GM19395 (cell line): ENCODE results near the gene VEZT.
"Not testable (repeated sequence)": the region's sequence is repeated elsewhere in the genome, so short reads cannot be mapped to it uniquely, and the experiment has no call there.

Source experiments
- ATAC-seq: cut with Tn5 transposase; IDR thresholded peaks from one replicate; pipeline ENCODE4 v1.9.1; 2021; ENCODE audit warnings: mild to moderate bottlenecking, moderate library complexity; ENCODE audit not compliant: unreplicated experiment

Gene VEZT

DNA sequence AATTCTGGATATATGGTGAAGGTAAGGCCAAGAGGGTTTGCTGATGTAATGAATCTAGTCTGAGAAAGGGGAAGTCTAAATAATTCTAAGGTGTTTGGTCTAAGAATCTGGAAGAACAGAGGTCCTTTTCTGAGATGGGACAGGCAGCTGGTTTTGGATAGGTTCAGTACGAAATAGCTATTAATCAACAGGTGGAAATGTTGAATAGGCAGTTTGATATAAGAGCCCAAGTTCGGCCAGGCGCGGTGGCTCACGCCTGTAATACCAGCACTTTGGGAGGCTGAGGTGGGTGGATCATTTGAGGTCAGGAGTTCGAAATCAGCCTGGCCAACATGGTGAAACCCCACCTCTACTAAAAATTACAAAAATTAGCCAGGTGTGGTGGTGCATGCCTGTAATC lies 97.1 kb downstream of the VEZT start:
- ATAC-seq = not testable (repeated sequence)

GRCh38 chr12:95316798-95317197 lies 99.2 kb downstream of the VEZT start:
- no peak for ATAC-seq

DNA sequence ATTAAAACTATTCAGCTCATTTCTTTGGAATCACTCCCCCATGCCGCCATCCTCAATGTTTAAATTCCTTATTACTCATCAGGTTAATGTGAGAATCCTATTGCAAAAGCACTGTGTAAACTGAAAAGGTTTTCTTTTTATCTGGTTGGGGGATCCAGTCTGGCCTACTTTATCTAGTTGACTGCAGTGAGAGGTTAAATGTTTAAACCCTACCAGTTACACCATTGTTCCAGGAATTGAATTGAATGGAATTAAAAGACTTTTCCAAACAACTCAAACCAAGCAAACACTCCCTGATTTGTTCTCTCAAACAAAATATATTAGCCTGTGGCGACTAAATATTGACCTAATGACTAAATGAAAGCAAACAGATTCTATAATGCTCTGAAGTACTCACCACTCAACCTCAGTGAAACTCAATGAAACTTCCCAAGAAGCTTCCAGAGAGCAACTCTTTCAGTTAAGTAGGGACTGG lies 100.5 kb downstream of the VEZT start:
- no peak for ATAC-seq

DNA sequence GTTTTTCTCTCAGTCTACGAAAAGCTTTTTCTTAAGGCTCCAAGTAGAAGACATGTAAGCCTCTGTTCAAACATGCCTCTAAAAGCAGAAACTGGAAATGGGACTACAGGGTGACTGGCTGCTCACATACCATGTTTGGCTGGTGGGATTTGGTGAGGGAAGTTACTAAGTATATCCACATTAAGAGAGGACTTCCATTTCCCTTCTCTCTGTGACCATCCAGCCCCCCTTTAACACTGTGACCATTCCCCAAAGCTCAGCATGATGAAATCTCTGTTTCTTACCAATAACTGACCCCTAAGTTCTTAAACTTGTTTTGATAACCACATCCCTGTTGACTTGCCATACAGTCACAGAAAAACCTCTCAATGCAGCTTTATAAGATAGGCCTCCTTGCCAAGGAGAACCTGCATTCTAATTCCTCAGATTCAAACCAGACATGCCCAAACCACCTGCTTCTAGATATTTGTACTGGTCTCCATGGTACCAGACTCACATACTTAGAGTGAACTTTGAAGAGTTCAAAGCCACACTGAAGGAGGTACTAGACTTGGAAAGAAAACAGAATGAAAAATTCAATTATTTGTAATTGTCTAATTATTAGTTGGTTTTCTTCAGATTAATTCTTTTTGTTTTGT lies 102.2 kb downstream of the VEZT start:
- ATAC-seq = no peak

GRCh38 chr12:95321516-95322246 lies 104.1 kb downstream of the VEZT start:
- no peak for ATAC-seq

GRCh38 chr12:95322326-95322725 lies 104.7 kb downstream of the VEZT start:
- no peak for ATAC-seq

- ATAC-seq = no peak
Observed at GRCh38 chr12:95323212-95323611, 105.6 kb downstream of the VEZT start.

DNA sequence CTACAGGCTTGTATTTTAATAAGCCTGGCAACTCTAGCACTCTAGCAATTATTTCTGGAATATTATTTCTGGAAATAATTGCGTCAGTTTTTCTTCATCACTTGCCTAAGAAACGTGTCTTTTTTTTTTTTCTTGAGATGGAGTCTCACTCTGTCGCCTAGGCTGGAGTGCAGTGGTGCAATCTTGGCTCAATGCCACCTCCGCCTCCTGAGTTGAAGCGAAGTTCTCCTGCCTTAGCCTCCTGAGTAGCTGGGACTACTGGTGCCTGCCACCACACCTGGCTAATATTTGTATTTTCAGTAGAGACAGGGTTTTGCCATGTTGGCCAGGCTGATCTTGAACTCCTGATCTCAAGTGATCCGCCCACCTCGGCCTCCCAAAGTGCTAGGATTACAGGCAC lies 106.6 kb downstream of the VEZT start:
- not testable (repeated sequence) for ATAC-seq

DNA sequence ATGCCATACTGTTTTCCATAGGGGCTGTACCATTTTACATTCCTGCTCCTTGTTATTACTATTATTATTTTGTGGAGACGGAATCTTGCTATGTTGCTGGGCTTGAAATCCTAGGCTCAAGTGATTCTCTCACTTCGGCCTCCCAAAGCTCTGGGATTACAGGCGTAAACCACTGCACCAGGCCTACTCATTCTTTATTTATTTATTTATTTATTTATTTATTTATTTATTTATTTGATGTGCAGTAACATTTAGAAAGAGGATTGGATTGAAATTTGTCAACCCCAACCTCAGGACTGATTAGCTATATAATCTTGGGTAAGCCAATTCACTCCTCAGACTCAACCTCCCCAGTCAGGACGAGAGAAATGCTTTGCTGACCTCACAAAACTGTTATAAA lies 107.9 kb downstream of the VEZT start:
- ATAC-seq = no peak

GRCh38 chr12:95326445-95326844 lies 108.8 kb downstream of the VEZT start:
- ATAC-seq = no peak

GRCh38 chr12:95326855-95327254 lies 109.2 kb downstream of the VEZT start:
- ATAC-seq = no peak

- ATAC-seq = no peak
Observed at GRCh38 chr12:95328708-95329107, 111.1 kb downstream of the VEZT start.

DNA sequence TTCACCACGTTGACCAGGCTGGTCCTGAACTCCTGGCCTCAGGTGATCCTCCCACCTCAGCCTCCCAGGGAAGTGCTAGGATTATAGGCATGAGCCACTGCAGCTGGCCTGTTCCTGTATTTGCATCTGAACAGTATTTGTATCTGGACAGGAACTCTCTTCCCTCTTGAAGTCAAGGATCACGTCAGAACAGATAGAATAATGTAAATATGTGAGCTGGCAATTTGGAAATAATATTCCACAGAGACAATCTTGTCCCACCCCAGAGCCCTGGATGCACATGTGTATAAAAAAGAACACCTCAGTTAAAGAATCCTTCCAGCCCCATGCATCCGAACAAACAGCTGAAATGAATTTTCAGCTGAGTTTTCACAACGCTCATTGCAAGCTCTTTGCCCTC lies 118.3 kb downstream of the VEZT start:
- ATAC-seq = no peak

GRCh38 chr12:95336387-95337067 lies 118.9 kb downstream of the VEZT start:
- no peak for ATAC-seq

GRCh38 chr12:95337146-95337545 lies 119.5 kb downstream of the VEZT start:
- ATAC-seq = no peak

DNA sequence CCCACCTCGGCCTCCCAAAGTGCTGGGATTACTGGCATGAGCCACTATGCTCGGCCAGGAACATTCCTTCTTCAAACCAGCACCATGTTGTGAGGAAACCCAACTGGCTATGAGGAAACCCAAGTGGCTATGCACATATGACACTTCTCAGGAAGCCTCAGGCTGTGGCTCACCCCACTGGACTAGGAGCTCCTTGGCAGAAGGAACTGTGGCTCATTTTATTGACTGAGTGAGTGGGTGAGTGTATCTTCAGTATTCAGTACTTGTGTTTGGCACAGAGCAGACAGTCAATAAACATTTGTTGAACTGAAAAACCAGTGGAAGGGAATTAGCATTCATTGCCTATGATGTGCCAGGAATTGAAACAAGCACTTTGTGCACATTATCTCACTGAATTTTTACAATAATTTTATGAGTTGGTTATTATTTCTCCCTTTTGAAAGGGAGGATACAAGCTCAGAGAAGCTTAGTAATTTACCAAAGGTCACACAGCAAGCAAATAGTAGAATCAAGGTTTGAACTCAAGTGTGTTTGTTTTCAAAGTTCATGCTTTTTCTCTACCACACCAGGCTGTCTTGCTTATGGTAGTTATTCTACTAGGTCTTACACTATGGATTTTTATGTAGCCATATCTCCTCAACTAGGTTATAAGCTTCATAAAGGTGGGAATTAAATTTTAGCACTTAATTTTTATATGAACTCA lies 121.6 kb downstream of the VEZT start:
- no peak for ATAC-seq

GRCh38 chr12:95342008-95342407 lies 124.4 kb downstream of the VEZT start:
- no peak for ATAC-seq

DNA sequence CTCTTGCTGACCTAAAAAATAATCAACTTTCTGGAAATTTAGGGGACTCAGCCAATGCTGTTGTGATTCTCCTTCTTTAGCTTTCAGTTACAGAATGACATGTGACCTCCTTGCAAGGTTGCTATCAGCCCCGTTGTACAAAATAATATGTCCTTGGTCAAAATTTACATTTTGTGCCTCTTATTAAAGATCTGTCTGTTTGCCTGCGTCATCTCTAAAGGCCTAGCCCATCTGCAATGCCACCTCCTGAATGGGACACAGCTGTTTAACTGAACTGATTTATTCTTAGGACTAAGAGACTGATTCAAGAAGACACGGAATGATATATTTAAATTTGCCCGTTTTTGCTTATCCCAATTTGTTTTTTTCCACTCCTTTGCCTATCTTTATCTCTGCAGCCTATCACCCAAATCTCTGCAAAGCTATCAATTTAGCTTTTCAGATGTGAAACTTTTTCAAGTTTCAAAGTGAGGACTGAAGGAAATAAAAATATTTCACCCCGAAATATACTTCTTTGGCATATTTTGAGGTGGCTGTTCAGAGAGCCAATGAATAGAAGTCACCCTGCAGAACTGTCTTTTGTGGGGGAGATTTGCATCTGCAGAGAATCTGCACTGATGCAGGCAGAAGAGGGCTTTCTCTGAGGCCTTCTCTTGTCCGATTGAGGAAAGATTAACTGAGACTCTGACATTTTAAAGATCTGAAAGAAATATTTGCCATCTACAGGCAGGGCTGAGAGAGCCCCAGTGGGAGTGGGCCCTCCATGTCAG lies 126.0 kb downstream of the VEZT start:
- ATAC-seq = no peak

GRCh38 chr12:95349291-95349690 lies 131.7 kb downstream of the VEZT start:
- no peak for ATAC-seq

DNA sequence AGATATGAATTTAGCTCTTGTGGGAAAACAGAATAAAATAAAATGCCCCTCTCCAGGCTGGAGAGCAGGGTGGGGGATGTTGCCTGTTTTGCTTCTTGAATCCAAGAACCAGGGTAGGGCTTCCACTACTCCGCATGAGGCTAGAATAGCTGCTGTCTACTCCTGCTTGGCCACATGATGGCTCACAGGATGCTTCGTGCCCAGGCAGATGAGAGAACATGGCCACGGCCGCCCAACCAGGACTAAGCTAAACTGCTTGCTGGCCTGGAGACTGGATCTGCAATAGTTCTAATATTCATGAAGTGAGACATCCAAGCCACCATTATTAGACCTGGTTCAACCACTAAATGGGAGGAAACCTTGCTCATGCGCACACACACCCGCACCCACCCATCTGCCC lies 134.1 kb downstream of the VEZT start:
- ATAC-seq = no peak
